Stimulated activated CD4-positive, alpha-beta T cell treated with anti-CD3 and anti-CD28 coated beads, Interleukin-15, amount 100 ng/mL, for 1 hour (primary cell): Measurements from ENCODE around the gene EDRF1.
"Not testable (repeated sequence)": the region's sequence is repeated elsewhere in the genome, so short reads cannot be mapped to it uniquely, and the experiment has no call there.

ENCODE experiments used
- DNase-seq, 2 donors: peaks; one replicate each; pipeline ENCODE4 v3.0.0-alpha.2; 2020; ENCODE audit warnings: low read depth in 1 of 2, low spot score in 1 of 2

The EDRF1 gene

GRCh38 chr10:125707541-125708468 lies 11.7 kb upstream of the EDRF1 start:
- DNase-seq, result no peak

DNA sequence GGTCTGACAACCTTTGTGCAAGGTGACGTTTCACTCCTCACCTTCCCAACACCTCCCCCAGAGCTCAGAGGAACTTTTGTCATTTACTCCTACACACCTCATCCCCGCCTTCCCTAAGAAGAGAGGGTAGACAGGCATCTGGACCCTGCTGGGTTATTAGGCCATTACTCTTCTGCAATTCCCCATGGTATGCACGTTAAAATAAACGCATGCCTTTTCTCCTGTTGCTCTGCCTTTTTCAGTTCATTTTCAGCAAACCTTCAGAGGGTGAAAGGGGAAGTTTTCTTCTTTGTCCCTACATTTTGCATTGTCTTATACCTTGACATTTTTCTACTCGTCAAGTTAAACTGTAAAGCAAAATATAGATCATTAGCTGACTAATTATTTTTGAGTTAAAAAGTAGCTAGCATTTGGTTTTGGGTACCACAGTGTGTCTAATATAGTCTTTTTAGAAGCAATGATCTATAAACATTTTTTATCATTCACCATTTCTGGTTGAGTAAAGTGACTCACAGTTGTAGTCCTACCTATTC lies 10.5 kb upstream of the EDRF1 start:
- no peak for DNase-seq

DNA sequence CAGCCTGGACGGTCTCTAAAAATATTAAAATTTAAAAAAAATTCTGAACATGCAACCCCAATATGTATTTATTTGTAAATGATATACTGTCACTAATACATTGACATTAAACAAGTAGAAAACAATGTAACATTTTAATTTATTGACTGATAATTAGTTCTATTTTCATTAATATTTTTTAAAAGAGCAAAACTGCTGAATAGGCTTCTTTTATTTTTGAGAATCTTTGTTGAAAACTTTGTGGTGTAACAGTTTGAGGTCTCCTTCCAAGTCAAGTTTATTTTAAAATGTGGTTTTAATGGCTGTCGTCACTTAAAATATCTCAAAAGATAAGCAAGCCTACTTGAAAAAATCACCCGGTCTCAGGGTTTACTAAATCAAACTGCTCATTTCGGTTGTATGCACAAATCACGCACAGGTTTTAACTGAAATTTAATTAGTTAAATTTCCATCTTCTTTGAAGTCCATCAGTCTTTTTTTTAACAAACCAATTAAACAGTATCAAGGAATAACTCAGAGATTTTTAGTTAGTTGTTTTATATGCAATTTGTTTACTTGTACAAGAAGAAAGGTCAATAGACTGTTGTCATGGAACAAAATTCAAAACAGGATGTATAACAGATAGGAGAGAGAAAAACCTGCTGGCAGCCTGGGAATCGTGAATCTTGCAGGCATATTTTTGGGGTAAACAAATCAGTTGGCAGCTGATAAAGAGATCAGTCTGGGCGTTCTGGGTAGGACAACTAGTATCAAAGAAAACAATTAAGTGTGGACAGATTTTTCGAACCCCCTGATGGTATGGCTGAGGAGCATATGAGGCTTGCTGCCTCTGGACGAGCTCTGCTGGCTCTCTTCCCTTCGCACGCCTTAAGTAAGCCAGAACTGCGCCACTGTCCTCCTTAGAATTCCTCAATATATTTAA lies 9.7 kb upstream of the EDRF1 start:
- DNase-seq, result no peak

- no peak for DNase-seq
Observed at GRCh38 chr10:125711110-125711750, 8.3 kb upstream of the EDRF1 start.

DNA sequence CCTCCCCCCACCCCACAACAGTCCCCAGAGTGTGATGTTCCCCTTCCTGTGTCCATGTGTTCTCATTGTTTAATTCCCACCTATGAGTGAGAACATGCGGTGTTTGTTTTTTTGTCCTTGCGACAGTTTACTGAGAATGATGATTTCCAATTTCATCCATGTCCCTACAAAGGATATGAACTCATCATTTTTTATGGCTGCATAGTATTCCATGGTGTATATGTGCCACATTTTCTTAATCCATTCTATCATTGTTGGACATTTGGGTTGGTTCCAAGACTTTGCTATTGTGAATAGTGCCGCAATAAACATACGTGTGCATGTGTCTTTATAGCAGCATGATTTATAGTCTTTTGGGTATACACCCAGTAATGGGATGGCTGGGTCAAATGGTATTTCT lies 4.8 kb upstream of the EDRF1 start:
- not testable (repeated sequence) for DNase-seq

GRCh38 chr10:125720002-125720382 lies 483 bp downstream of the EDRF1 start:
- DNase-seq, result no peak

DNA sequence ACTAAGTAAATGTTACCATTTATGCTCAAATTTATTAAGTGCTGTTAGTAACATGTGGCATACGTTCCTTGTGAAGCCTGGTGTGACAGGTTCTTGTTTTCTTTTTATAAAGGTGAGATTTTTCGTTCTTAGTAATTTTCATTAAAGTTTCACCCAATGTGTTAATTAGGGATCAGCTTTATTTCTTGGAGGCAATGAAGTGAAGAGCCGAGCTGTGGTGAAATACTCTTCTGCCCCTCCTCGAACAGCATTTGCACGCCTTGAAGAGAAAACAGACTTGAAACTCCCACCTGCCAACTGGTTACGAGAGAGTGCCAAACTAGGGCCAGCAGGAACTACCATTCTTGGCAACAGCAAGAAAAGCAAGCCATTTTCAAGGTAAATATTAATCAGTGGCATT lies 1.5 kb downstream of the EDRF1 start:
- DNase-seq, result no peak

DNA sequence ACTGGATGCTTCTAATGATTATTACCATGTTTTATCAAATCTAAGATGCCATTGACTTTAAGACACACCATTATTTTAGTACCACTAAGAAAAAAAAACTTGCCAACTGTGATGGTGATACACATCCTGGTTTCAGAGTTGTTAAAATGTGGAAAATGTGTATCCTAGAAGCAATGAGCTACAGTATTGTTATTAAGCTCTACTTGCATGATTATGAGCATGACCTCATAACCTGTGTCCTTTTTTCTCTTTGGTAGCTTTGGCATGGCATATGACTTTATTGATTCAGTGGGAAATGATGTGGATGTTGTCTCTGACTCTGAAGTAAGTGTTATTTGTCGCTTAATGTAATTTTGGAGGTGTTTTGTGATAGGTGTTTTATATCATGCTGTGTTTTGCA lies 3.3 kb downstream of the EDRF1 start:
- DNase-seq, result no peak

DNA sequence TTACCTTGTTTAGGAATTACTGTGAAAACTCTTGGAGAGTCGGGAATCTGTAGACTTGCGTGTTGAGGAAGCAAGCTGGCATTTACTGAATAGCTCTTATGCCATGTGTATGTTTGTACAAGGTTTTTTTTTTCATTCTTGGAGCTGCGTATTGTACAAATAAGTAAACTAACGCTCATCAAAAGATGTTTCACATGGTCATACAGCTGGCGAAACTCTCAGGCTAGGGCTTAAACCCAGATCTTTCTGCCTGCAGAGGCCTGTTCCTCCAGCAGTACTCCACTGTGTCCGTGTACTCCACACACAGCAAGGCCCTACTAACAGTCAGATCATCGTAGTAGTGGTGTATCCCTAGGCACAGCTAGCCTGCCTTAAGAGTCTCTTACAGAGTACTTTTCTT lies 7.4 kb downstream of the EDRF1 start:
- no peak for DNase-seq

DNA sequence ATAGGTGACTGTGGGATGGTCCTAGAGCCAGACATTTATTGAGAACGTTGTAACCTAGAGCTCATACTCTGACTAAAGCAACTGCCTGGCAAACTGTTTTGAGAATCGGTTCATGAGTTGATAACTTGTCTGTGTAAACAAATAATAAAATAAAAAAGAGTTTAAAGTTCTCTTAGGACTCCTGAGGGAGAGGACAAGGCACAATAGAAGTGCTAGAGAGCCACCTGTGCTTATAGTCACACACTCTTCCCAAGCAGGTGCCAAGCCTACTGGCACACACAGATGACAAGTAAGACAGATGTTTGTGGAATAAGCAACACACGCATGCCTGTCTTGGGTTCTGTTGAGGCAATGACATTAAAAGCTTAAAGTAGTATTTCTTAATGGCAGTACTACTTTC lies 7.9 kb downstream of the EDRF1 start:
- DNase-seq, result no peak

- no peak for DNase-seq
Observed at GRCh38 chr10:125734148-125734547, 14.6 kb downstream of the EDRF1 start.

DNA sequence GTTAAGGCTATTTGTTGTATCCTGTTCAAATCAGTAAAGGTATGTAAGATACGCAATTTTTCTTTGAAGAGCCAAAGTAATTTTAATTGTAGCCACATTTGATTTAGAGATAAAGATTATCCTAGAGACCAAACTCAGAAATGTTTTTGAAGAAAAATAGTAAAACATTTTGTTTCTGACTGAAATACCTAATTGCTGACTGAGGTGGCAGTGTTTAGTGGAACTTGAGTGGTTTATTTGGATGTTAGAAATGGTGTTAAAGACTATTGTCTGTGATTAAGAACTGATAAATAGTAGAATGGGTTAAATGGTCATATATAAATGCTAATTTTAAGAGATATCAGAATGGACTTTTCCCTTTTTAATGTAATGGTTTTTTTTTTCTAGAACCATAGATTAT lies 15.3 kb downstream of the EDRF1 start:
- DNase-seq, result no peak

GRCh38 chr10:125738206-125738605 lies 18.7 kb downstream of the EDRF1 start:
- no peak for DNase-seq

GRCh38 chr10:125739994-125740679 lies 20.6 kb downstream of the EDRF1 start:
- no peak for DNase-seq

DNA sequence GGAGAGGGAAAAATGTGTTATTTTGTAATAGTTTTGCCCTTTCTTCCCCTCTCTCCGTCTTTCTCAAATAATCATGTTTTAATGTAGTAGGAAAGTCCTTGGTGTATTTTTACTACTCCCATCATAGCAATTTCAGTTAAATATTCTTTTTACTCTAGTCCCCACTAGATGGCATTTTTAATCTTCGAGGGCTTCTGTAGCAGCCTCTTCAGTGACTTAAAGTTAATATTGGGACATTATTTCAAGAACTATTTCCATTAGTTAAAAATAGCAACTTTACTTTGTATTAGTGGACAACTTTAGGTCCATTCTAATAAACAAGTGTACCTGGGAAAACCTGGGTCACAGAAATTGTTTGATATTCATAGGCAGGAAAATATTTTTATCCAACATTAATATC lies 23.0 kb downstream of the EDRF1 start:
- DNase-seq, result no peak

DNA sequence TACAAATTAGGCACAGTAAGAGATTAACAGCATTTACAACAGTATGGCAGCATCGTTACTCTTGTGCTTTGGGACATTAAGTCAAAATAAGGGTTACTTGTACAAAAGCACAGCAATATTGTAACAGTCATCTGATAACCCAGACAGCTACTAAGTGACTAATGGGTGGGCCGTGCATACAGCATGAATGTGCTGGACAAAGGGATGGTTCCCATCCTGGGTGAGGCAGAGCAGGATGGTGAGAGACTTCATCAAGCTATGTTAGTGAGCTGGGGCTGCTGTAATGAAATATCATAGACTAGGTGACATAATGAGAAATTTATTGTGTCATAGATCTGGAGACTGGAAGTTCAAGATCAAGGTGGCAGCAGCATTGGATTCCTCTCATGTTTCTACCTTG lies 25.4 kb downstream of the EDRF1 start:
- no peak for DNase-seq

DNA sequence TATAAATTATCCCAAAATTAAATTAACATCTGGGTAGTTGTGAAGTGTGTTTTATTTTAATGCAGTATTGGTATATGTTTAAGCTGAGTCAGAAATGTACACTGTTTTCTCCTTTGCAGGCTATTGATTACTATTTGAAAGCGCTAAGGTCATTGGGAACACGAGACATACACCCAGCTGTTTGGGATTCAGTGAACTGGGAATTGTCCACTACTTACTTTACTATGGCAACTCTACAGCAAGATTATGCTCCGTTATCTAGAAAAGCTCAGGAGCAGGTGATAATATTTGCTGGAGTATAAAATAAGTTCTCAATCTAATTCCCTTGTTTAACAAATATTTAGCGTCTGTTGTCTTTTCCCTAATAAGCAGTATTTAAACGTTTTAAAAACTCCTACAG lies 27.9 kb downstream of the EDRF1 start:
- DNase-seq, result no peak

DNA sequence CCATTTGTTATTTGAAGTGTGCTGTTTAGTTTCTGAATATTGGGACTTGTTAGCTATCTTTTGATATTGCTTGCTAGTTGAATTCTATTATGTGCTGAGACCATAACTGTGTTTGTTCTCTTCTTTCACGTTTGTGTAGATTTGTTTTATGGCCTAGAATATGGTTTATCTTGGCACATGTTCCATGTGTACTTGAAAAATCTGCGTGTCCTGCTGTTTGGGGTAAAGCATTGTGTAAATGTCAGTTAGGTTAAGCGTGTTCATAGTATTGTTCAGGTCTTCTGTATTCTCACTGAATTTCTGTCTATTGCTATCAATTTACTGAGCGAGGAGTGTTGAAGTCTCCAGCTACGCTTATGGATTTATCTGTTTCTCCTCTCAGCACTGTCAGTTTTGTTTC lies 36.7 kb downstream of the EDRF1 start:
- DNase-seq, result no peak

- DNase-seq, result no peak
Observed at GRCh38 chr10:125756853-125757487, 37.5 kb downstream of the EDRF1 start.

DNA sequence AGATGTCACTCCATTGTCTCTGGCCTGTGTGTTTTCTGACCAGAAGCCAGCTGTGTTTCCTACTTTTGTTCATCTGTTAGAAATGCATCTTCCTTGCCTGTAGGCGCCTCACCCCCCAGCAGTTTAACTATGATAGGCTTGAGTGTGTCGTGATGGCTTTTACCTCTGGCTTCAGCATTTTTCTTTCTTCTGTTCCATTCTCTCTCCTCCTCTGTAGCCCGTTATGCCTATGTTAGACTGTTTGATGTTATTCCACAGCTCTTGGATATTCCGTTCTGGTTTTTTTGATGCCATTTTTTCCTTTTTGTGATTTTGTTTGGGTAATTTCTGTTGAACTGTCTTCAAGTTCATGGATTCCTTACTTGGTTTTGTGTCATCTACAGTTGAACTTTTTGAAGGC lies 38.2 kb downstream of the EDRF1 start:
- no peak for DNase-seq
